Forelimb muscle (tissue), 1 donor: ENCODE data around the gene NUBPL. TPM values are rescaled to one million over a fixed set of nuclear protein-coding genes. Genes with fewer than 3 reads are reported as not detected.
"Not testable (repeated sequence)": the region's sequence is repeated elsewhere in the genome, so short reads cannot be mapped to it uniquely, and the experiment has no call there.

Source experiments
- DNase-seq: peaks from one replicate; pipeline ENCODE4 v3.0.0-alpha.2; 2013; ENCODE audit warnings: low read depth
- polyA plus RNA-seq: library from polyadenylated mRNA; unstranded; fragments of 120-200 nt; gene quantifications from one replicate; pipeline ENCODE4 v1.2.1, GENCODE V29; 2013; ENCODE audit not compliant: insufficient read length

The NUBPL gene
- polyA plus RNA-seq, 1 donor, result 8.7 TPM

DNA sequence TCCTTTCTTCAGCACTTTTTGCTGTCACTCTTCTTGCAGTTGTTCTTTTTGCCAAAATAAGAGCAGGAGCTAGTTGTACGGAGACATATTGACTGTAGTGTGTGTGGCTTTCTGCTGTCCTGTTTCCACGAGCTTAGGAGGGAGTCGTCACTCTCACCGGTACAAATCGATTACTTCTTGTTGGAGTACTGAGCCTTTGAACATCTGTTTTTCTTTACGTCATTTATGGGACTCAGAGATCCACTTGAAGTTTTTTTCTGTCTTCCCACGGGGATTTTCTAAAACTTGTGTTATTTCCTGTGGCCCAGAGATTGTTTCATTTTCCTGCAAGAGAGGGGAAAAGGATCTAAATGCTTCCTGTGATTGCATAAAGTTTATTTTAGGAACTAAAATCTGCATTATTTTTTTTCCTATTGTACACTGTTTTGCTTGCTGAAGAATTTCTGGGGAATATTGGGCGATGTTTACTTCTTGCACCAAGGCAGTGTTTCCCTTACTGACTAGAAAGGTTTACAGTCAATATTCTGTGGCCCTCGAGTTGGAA lies 316.1 kb downstream of the NUBPL start:
- DNase-seq, result peak; percentile 82

DNA sequence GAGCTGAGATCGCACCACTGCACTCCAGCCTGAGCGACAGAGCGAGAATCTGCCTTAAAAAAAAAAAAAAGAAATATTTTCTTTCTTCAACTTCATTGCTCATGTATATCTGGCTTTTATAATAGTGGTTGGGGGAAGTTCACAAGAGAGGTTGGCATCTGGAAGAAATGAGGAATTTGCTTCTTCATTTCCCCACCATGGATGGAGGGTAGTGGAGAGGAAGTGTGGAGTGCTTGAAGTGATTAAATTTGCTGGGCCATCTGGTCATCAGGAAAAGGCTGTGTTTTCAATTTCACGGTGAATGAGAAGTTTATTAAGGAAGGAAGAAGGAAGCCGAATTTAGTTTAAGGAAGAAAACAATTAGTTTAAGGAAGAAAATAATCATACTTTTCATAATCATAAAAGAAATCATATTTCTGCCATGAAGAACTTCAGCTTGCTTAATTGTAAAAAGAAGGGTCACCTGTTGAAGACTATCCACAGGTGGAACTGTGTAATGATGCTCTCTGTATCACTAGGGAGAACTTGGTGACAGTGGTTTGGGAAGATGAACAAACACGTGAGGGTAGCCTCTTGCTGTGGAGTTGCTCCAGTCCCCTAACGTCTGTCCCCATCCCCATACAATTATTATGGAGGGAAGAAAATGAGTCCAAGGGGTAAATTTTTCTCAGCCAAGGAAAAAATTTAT lies 318.6 kb downstream of the NUBPL start:
- DNase-seq, result no peak

DNA sequence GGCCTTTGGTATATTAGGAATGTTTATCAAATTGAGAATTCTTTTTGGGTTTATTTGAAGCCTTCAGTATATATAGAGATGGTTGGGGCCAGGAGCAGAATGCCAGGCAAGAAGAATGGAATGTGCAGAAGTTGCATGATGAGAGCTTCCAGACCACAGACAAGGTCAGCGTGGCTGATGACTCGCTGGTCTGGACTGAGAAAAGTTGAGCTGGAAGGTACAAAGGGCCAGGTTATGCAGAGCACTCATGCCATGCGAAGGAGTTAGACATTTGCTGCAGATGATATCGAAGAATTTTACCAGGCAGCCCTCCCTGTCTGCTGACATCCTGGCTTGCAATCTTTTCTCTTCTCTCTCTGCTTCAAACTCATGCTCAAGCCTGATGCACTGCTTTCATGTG lies 319.7 kb downstream of the NUBPL start:
- no peak for DNase-seq

DNA sequence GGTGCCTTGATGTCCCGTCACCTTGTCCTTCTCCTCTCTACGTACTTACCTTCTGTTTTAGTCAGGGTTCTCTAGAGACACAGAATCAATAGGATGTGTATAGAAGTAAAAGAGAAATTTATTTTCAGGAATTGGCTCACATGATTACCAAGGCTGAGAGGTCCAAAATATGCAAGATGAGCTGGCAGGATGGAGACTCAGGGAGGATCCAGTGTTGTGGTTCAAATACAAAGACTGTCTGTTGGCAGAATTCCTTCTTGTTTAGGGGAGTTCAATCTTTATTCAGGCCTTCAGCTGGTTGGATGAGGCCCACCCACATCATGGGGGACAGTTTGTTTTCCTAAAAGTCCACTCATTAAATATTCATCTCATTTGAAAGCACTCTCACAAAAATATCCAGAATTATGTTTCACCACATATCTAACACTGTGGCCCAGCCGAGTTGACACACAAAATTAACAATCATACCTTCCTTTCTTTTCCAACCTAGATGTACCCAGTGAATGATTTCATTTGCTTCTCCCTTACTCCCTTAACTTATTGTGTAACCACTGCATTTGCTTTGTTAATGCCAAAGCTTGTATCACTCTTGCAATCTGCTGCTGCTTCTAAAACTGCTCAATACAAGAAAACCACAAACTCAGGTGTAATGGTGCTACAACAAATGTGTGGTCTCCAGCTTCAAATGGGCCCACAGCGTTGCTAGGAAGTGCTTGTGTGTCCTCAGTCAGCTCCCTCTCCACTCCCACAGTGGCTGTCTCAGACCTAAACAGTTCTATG lies 320.5 kb downstream of the NUBPL start:
- no peak for DNase-seq

DNA sequence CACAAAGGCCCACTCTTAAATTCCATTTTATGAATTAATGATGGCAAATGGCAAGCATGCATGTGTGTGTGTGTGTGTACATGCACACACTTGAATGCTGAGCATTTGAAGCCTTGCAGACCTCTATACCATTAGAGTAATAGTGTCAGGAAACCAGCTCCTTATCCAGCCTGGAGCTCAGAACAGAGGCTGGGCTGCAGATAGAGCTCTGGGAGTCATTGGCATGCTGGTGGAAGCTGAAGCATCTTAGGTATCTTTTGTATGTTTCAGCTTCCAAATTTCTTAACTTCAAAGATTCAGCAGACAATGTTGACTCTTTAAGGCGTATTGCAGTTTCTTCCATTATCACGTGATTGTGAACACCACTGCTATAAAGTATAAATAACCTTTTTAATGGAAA lies 323.0 kb downstream of the NUBPL start:
- DNase-seq, result no peak

DNA sequence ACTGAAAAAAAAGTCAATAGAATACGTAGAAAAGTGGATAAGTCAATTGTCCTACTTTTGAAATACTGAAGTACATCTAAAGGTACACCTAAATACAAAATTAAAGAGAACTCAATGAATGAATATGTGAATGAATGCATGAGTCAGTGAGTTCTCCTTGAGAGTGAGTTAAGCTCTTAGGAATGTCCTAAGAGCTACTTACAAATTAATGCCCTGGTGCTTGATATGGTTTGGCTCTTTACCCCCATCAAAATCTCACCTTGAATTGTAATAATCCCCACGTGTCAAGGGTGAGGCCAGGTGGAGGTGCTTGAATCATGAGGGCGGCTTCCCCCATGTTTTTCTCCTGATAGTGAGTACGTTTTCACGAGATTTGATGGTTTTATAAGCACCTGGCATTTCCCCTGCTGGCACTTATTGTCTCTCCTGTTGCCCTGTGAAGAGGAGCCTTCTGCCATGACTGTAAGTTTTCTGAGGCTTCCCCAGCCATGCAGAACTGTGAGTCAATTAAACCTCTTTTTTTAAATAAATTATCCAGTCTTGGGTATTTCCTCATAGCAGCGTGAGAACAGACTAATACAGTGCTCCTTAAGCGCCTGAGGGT lies 323.7 kb downstream of the NUBPL start:
- DNase-seq, result no peak

DNA sequence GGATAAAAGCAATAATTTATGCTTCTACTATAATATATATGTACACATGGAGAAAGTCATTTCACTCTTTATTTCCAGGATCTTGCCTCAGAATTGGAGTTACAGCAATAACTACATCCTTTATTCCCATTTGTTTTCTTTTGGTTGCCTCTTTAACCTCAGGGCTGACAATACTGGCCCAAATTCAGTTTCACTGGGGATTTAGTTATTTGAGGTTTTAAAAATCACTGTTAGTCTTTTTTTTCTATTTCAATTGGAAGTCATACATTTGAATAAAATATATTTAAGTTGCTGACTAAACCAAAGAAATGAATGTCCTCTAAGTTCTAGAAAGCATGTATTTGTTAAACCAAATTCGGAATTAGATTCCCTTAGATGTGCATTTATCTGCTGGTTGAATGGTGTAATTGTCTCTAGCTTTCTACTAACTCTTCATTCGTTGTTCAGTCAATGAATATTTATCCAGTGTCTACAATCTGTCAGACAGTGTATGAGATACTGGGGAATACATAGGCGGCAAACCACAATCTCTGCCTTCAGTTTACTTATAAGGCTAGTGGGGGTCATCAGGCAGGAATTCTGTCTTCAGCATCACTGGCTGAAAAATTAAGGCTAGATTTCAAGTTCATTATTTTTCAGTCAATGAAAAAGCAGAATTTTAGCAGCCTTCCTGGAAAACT lies 325.1 kb downstream of the NUBPL start:
- DNase-seq, result no peak

DNA sequence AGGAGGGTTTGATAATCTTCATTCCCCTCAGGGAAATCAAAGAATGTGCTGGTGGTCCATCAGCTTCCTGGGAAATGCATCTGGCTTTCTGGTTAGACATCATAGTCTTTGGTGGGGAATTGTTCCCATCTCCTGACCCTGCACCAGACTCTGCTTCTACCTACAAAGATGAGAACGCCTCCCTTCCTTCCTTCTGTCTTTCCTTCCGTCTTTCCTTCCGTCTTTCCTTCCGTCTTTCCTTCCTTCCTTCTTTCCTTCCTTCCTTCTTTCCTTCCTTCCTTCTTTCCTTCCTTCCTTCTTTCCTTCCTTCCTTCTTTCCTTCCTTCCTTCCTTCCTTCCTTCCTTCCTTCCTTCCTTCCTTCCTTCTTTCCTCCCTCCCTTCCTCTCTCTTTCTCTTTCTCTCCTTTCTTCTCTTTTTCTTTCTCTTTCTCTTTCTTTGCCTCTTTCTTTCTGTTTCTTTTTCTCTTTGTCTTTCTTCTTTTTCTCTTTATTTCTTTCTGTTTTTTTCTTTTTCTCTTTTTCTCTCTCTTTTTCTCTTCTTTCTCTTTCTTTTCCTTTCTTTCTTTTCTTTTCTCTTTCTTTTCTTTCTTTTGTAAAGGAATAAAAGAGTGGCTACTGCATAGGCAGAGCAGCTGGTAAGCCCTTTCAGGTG lies 326.9 kb downstream of the NUBPL start:
- DNase-seq, result no peak

DNA sequence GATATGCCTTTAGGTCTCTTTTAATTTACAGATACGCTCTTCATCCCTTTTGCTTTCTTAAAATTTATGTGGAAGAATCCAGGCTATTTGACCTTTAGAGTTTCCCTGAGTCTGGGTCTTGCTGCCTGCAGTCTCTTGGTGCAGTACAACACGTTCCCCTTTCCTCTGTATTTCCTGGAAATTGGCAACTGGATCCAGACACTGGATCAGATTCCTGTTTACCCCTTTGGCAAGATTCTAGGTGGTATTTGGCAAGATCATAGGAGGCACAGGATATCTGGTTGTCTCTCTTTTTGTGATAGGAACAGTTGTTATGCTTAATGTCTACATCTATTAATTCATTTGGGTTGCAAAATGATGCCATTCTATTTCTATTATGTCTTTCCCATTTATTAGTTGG lies 328.1 kb downstream of the NUBPL start:
- no peak for DNase-seq

DNA sequence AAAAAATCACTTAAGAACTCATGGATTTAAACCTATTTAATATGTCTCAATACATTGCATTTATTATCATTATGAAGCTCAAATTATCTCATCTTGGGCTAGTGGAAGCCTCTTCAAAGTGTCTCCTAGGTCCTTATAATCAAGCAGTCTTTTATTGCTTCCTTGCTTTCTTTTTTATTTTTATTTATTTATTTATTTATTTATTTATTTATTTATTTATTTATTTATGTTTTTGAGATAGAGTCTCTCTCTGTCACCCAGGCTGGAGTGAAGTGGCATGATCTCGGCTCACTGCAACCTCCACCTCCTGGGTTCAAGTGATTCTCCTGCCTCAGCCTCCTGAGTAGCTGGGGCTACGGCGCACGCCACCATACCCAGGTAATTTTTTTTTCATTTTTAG lies 329.0 kb downstream of the NUBPL start:
- DNase-seq, result not testable (repeated sequence)

DNA sequence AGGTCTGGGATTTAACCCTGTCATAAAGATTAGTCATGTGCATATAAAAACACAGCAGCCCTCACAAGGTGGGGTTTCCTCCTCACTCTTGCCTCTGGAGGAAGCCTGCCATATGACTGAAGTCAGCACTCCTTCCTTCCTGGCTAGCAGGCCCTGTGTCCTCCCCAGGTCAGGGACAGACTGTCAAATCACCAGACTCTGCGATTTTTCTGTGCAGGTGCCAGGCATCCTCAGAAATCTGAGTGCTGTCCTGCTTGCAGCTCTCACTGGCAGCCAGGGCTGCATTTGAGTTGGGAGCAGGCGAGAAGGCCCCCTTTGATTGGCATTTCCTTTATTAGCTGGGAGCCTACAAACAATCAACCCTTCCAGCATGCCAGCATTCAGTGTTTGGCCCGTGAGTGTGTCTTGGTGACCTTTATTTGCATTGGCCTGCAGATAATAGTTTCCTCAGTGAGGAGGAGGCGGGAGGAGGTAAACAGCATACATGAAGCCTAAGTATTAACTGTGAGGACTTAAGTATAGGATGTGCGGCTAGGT lies 332.1 kb downstream of the NUBPL start:
- no peak for DNase-seq

DNA sequence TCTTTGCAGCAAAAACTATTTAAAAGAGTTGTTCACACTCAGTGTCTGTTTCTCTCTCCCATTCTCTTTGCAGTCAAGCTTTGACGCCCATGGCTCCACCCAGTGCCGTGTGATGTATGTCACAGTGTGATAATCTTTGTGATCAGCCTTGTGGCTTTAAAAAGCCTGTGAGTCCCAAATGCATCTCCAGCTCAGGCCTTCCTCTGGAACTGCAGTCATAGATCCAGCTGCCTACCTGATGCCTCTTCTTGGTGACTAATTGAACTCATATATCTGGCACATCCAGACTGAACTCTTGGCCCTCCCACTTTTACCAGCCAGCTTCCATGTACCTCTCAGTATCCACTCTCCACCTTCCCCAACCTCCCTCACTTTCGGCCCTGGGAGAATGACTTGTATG lies 333.1 kb downstream of the NUBPL start:
- no peak for DNase-seq

DNA sequence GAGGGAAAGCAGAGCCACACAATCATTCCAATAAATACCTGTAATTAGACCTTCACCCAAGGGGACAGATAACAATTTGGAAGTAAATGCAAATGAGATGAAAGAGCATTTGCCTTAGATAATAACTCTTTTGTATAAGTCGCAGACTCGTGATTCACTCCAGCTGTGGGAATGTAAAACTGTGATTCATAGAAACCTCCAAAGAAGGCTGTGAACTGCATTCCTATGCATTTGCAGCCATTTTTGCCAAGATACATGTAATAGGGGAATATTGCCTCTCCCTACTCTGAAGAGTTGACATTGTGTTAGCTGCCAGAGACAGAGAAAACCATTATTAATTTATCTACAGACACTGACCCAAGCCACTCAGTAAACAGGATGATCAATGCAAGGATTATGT lies 334.0 kb downstream of the NUBPL start:
- DNase-seq, result no peak

DNA sequence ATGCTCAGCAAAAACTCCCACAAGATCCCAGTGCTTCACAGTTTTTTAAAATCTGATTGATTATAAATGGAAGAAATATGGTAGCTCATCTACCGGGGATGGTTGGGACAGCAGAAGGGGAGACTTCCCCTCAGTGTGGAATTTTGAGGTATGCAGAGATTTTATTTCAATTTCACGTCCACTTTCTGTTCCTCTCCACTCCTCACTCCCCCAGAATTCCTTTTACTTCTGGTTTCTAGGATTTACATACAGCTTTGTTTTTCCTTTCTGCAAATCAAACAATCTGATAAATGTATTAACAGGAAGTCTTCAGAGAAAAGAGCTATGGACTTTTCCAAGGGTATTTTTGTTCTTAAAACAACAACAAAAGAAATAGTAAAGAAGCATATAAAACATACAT lies 334.4 kb downstream of the NUBPL start:
- no peak for DNase-seq

DNA sequence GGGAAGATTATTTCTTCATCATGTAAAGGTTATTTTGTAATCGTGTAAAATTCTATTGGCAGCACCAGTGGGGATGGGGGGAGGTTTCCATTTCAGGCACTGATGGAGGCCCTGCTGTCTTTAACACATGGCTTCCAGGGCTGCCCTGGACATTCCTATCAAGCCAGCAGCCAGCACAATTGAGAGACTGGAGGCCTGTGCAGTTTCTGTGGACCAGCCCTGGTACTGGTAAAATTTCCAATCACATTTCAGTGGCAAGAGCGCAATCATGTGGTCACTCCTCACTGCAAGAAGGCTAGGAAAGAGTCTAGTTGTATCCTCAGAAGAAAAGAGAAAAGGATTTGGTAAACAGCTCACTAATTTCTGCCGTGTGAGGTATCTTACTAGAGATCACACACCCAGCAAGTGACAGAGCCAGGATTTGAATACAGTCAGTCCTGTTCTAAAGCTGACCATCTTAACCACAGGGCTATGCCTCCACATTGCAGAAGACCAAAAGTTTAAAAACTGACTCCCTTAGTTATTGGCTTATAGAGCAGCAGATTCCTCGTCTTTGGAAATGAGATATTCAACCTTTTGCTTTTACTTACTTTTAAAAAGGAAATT lies 336.5 kb downstream of the NUBPL start:
- DNase-seq, result no peak

DNA sequence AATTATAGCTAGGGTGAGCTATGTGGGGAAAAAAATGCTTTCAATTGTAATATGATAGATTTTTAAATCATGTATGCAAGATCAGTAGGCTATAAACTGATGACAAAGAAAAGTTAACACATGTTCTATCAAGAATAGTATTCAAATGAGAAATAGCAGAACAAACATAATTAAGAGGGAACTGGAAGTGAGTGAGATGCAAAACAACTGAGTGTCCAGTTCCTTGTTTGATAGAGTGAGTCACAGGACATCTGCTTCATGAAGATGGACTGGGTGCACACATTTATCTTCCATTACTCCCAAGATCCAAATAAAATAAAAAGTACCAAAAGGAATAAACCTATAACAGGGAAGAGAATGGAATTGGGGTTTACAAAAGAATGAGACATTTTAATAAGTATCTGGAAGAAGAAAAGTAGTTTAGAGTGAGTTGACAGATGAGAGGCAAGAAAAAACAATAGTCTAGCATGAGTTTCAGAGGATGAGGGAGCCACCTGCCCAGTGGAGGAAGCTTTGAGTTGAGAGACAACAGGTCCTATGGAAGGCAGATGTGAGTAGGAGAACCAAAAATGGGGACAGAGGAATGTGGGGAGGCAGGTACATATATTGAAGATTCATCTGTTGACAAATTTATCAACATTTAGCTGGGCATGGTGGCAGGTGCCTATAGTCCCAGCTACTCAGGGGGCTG lies 337.8 kb downstream of the NUBPL start:
- no peak for DNase-seq

DNA sequence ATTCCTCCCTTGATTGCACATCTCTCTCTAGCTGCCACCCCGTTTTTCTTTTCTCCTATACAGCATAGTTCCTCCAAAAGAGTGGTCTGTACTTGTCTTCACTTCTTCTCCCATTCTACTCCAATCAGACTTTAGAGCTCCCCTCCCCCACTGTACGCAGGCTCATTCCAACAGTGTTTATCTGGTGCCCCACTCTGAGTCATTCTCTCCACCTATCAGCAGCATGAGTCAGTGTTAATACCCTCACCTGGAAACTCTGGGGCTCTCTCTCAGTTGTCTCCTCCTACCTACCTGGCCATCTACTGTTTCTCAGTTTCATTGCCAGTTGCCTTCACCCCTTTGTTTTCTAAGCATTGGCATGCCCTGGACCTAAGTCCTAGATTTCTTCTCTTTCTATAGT lies 340.8 kb downstream of the NUBPL start:
- no peak for DNase-seq

DNA sequence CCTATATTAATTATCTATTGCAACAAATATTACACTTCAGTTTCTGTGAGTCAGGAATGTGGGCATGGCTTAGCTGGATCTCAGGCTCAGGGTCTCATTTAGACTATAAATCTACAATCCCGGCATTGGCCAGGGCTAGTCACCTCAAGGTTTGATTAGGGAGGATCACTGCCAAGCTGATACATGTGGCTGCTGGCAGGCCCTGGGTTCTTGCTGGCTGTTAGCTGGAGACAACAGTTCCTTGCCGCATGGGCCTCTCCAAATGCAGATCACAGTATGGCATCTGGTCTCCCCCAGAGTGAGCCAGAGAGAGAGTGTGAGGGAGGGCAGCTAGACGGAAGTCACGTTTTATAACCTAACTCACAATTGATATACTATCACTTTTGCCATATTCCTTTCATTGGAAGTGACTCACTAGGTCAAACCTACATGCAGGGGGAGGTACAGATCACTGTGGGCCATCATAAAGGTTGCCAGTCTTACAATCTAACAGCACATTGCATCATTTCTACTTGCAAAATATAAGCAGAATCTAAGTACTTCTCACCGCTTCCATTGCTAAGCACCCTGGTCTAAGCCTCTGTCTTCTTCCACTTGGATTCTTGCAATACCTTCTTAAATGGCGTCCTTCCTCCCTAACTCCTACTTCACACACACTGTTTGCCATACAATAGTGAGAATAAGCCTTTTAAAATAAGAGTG lies 341.9 kb downstream of the NUBPL start:
- DNase-seq, result no peak

DNA sequence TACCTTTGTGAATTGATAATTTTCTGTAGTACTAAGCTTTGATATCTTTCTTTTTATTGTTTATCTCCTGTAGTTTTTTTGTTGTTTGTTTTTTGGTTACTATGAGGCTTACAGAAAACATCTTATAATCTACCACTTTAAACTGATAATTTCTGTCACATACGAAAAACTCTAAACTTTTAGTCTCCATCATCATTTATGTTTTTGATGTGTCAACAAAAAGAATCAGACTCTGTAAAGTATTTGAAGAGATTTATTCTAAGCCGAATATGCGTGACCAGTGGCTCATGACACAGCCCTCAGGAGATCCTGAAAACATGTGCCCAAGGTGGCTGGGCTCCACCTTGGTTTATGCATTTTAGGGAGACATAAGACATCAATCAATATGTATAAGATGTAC lies 348.8 kb downstream of the NUBPL start:
- DNase-seq, result no peak
